ENCODE measurements around the gene COPS7A.

Gene COPS7A

GRCh38 chr12:6723607-6724408, at the start of gene COPS7A:
COPS7A (plus strand) TSS chr12:6724046; CDS start chr12:6724657, 611 bp downstream.
- DNase-seq: peak; percentile 99

- no peak for DNase-seq
Measured at GRCh38 chr12:6676962-6677361, 46.9 kb upstream of the COPS7A start.

GRCh38 chr12:6684609-6685008, 39.2 kb upstream of the COPS7A start:
- DNase-seq: peak; percentile 93

GRCh38 chr12:6685814-6686213, 38.0 kb upstream of the COPS7A start:
- no peak for DNase-seq

- DNase-seq: no peak
Measured at GRCh38 chr12:6688543-6688998, 35.3 kb upstream of the COPS7A start.

- peak; percentile 99 for DNase-seq
Measured at GRCh38 chr12:6688999-6689882, 34.6 kb upstream of the COPS7A start, which contains the start of gene ZNF384. ZNF384 (minus strand) TSS chr12:6689375; CDS start chr12:6679520, 9,855 bp downstream.

- no peak for DNase-seq
Measured at GRCh38 chr12:6691473-6691872, 32.4 kb upstream of the COPS7A start.

GRCh38 chr12:6692888-6693287, 31.0 kb upstream of the COPS7A start:
- no peak for DNase-seq

- DNase-seq: no peak
Measured at GRCh38 chr12:6693832-6694355, 30.0 kb upstream of the COPS7A start.

- no peak for DNase-seq
Measured at GRCh38 chr12:6694701-6695100, 29.1 kb upstream of the COPS7A start.

- no peak for DNase-seq
Measured at GRCh38 chr12:6695313-6696045, 28.4 kb upstream of the COPS7A start.

- DNase-seq: no peak
Measured at GRCh38 chr12:6696690-6697583, 26.9 kb upstream of the COPS7A start.

- peak; percentile 31 for DNase-seq
Measured at GRCh38 chr12:6697584-6698351, 26.1 kb upstream of the COPS7A start.

GRCh38 chr12:6698352-6699046, 25.3 kb upstream of the COPS7A start:
- no peak for DNase-seq

- no peak for DNase-seq
Measured at GRCh38 chr12:6699259-6699988, 24.4 kb upstream of the COPS7A start.

- DNase-seq: no peak
Measured at GRCh38 chr12:6699989-6700645, 23.7 kb upstream of the COPS7A start.

- DNase-seq: no peak
Measured at GRCh38 chr12:6700646-6701051, 23.2 kb upstream of the COPS7A start, which contains the start of gene PIANP. PIANP (minus strand) TSS chr12:6700815; CDS start chr12:6698061, 2,754 bp downstream.

GRCh38 chr12:6701078-6701768, 22.6 kb upstream of the COPS7A start:
- DNase-seq: no peak
